SK-N-SH (cell line): Measurements from ENCODE around the gene FAM227A. TPM values are rescaled to one million over a fixed set of nuclear protein-coding genes. Genes with fewer than 3 reads are reported as not detected.

Experiments
- CTCF ChIA-PET: fragments of 300-600, 350-600 bp; formaldehyde crosslinking; extraction: SDS; loops from one replicate; lab custom pipeline; 2021; lab: Yijun Ruan, JAX
- POLR2A ChIA-PET: fragments of 350-600 bp; sonication (Branson Sonifier 250); formaldehyde crosslinking; extraction: SDS; loops from one replicate; lab custom pipeline; 2020; ENCODE audit warnings: antibody characterized with exemption, inconsistent platforms; lab: Yijun Ruan, JAX
- DNase-seq: peaks from one replicate; pipeline ENCODE4 v3.0.0; 2012
- H2AFZ ChIP-seq: fragments of 200-600 bp; sonication (generic); 2 replicates; pipeline ENCODE4 v1.8.1; 2016; ENCODE audit warnings: antibody characterized with exemption, mild to moderate bottlenecking, low read depth
- H3F3A ChIP-seq: fragments of 200-600 bp; sonication (generic); replicated peaks from 2 replicates; pipeline ENCODE3; 2016; ENCODE audit warnings: antibody characterized with exemption, mild to moderate bottlenecking; ENCODE audit not compliant: insufficient read depth
- H3K27ac ChIP-seq, 2 experiments: fragments of 200-500 bp in 1 of 2; fragments of 200-600 bp in 1 of 2; sonication (Bioruptor generic) in 1 of 2; sonication (generic), shearing (Covaris generic) in 1 of 2; 2 replicates each; pipeline versions ENCODE4 v1.5.1 to v1.6.1; 2014 to 2016; ENCODE audit warnings: low read depth in 2 of 2, inconsistent platforms in 1 of 2, low read length in 1 of 2, mild to moderate bottlenecking in 1 of 2, mixed read lengths in 1 of 2
- H3K27me3 ChIP-seq: fragments of 200-600 bp; sonication (generic), shearing (Covaris generic); 2 replicates; pipeline ENCODE4 v1.6.1; 2016; ENCODE audit warnings: mixed run types; ENCODE audit not compliant: insufficient read depth
- H3K36me3 ChIP-seq, 2 experiments: fragments of 200-500 bp in 1 of 2; fragments of 200-600 bp in 1 of 2; sonication (Bioruptor generic) in 1 of 2; sonication (generic) in 1 of 2; replicated peaks in 1 of 2; 2 replicates each; pipeline versions ENCODE3 to v1.5.1; 2014 to 2016; ENCODE audit warnings: low read length in 1 of 2, mild to moderate bottlenecking in 1 of 2; ENCODE audit not compliant: insufficient read depth in 2 of 2, control insufficient read depth in 1 of 2
- H3K4me1 ChIP-seq, 2 experiments: fragments of 200-500 bp in 1 of 2; fragments of 200-600 bp in 1 of 2; sonication (Bioruptor generic) in 1 of 2; sonication (generic), shearing (Covaris generic) in 1 of 2; 2 replicates each; pipeline versions ENCODE4 v1.5.1 to v1.6.1; 2014 to 2016; ENCODE audit warnings: low read depth in 1 of 2, low read length in 1 of 2, mixed run types in 1 of 2; ENCODE audit not compliant: insufficient read depth in 2 of 2, control insufficient read depth in 1 of 2
- H3K4me2 ChIP-seq: fragments of 200-600 bp; sonication (generic), shearing (Covaris generic); 2 replicates; pipeline ENCODE4 v1.6.1; 2017; ENCODE audit warnings: mixed run types
- H3K4me3 ChIP-seq, 2 experiments: fragments of 200-500 bp in 1 of 2; fragments of 200-600 bp in 1 of 2; sonication (Bioruptor generic) in 1 of 2; sonication (generic), shearing (Covaris generic) in 1 of 2; 2 replicates each; pipeline versions ENCODE4 v1.5.1 to v1.8.1; 2014 to 2016; ENCODE audit warnings: low read depth in 2 of 2, inconsistent platforms in 1 of 2, low read length in 1 of 2, mild to moderate bottlenecking in 1 of 2, mixed read lengths in 1 of 2, moderate library complexity in 1 of 2
- H3K79me2 ChIP-seq: fragments of 200-600 bp; sonication (generic); 2 replicates; pipeline ENCODE4 v1.8.1; 2017; ENCODE audit warnings: mild to moderate bottlenecking; ENCODE audit not compliant: insufficient read depth
- H3K9ac ChIP-seq: fragments of 200-600 bp; sonication (generic); 2 replicates; pipeline ENCODE4 v1.6.1; 2017; ENCODE audit warnings: mixed run types
- H3K9me2 ChIP-seq: fragments of 200-600 bp; sonication (generic); 2 replicates; pipeline ENCODE4 v1.6.1; 2017; ENCODE audit warnings: mixed run types
- H3K9me3 ChIP-seq: fragments of 200-600 bp; sonication (generic); 2 replicates; pipeline ENCODE4 v1.6.1; 2017; ENCODE audit warnings: mixed run types, mild to moderate bottlenecking, moderate library complexity
- H4K20me1 ChIP-seq: fragments of 200-600 bp; sonication (generic); 2 replicates; pipeline ENCODE4 v1.6.1; 2017; ENCODE audit warnings: mild to moderate bottlenecking, mixed run types; ENCODE audit not compliant: insufficient read depth
- CHD2 ChIP-seq: fragments of 150-350 bp; IDR thresholded peaks from 2 replicates; pipeline ENCODE4 v1.6.1; 2018; ENCODE audit warnings: low read length; ENCODE audit not compliant: partially characterized antibody
- CTCF ChIP-seq: fragments of 200-600 bp; sonication (generic); IDR thresholded peaks from 2 replicates; pipeline ENCODE4 v1.6.1; 2017; ENCODE audit warnings: antibody characterized with exemption, mild to moderate bottlenecking, moderate library complexity
- FOXM1 ChIP-seq: IDR thresholded peaks from 2 replicates; pipeline ENCODE4 v1.4.0; 2012; ENCODE audit warnings: low read depth, mild to moderate bottlenecking
- GATA2 ChIP-seq: sonication (generic); formaldehyde crosslinking; IDR thresholded peaks from 2 replicates; pipeline ENCODE4 v1.5.0; 2020; ENCODE audit warnings: mild to moderate bottlenecking, missing genetic modification reagents
- IRF3 ChIP-seq: fragments of 150-350 bp; IDR thresholded peaks from 2 replicates; pipeline ENCODE4 v1.6.1; 2016; ENCODE audit warnings: mild to moderate bottlenecking, low read depth, low read length
- JUND ChIP-seq: IDR thresholded peaks from 2 replicates; pipeline ENCODE4 v1.4.0; 2012
- MEF2A ChIP-seq: IDR thresholded peaks from 2 replicates; pipeline ENCODE4 v1.4.0; 2012; ENCODE audit warnings: low read depth, borderline replicate concordance
- NFIC ChIP-seq: IDR thresholded peaks from 2 replicates; pipeline ENCODE4 v1.4.0; 2012; ENCODE audit warnings: borderline replicate concordance
- NRF1 ChIP-seq: IDR thresholded peaks from 2 replicates; pipeline ENCODE4 v1.6.1; 2012; ENCODE audit warnings: low read depth, mild to moderate bottlenecking, low read length
- PBX3 ChIP-seq: IDR thresholded peaks from 2 replicates; pipeline ENCODE4; 2012
- REST ChIP-seq: IDR thresholded peaks from 2 replicates; pipeline ENCODE4 v1.6.1; 2012; ENCODE audit warnings: mild to moderate bottlenecking, low read depth, low read length, moderate library complexity
- RFX5 ChIP-seq: IDR thresholded peaks from 2 replicates; pipeline ENCODE4 v1.6.1; 2012; ENCODE audit warnings: mild to moderate bottlenecking, improper control_type of control experiment, low read length
- RXRA ChIP-seq: IDR thresholded peaks from 2 replicates; pipeline ENCODE4 v1.4.0; 2012; ENCODE audit warnings: low read depth, mild to moderate bottlenecking, borderline replicate concordance
- TAF1 ChIP-seq: IDR thresholded peaks from 2 replicates; pipeline ENCODE4 v1.6.1; 2012; ENCODE audit warnings: low read depth, mild to moderate bottlenecking, low read length, moderate library complexity, borderline replicate concordance
- YY1 ChIP-seq: IDR thresholded peaks from 2 replicates; pipeline ENCODE4 v1.4.0; 2012; ENCODE audit warnings: low read depth, mild to moderate bottlenecking
- WGBS: methylation state at CpG from one replicate; pipeline ENCODE4 v1.1.6; 2017; ENCODE audit warnings: low lambda C conversion rate; 5-methylcytosine and 5-hydroxymethylcytosine counted together
- polyA plus RNA-seq, 3 experiments: library from polyadenylated mRNA; depleted of rRNA; stranded (reverse); fragments of >200 nt; gene quantifications; 2 replicates each; pipeline ENCODE4 v1.2.3, GENCODE V29; 2012

Gene FAM227A
- polyA plus RNA-seq, 1 of the 3 experiments (the other 2 are of a cell fraction): 1.2 TPM

GRCh38 chr22:38607680-38608079 is 48.5 kb downstream of the FAM227A start:
- WGBS: 92% methylated on average over 3 of the region's 3 CpGs
- Histone ChIP-seq H3K9me3 (no peaks in the 10 kb centered on the region), H2AFZ (no peak overlapping the region), H3K79me2 (no peaks in the 10 kb centered on the region), H3K4me3 (no peak overlapping the region), H3K27me3 (no peaks in the 10 kb centered on the region), H3K9ac (no peak overlapping the region), H3K27ac (no peak overlapping the region), H3K4me2 (no peak overlapping the region), H3F3A (no peaks in the 10 kb centered on the region), H3K4me1 (0 out of 4 replicates have a peak, but pooled peaks cover 0 to 6% of the 10 kb centered on the region in 2 experiments), H3K9me2 (no peaks in the 10 kb centered on the region), H4K20me1 (no peaks in the 10 kb centered on the region), H3K36me3 (no peaks in the 10 kb centered on the region)
- POLR2A ChIA-PET: no interaction called here
- no peak for DNase-seq
- TF ChIP-seq NFIC (no peak), RXRA (no peak), MEF2A (no peak), TAF1 (no peak), IRF3 (no peak), PBX3 (no peak), RFX5 (no peak), JUND (no peak), FOXM1 (no peak), REST (no peak), CHD2 (no peak), YY1 (no peak), CTCF (no peak), NRF1 (no peak), GATA2 (no peak)
- CTCF ChIA-PET: no interaction called here
